CD14-positive monocyte (primary cell): ENCODE results near the gene ARL14EP. TPM values are rescaled to one million over a fixed set of nuclear protein-coding genes. Genes with fewer than 3 reads are reported as not detected.

ENCODE experiments used
- DNase-seq, 3 donors: peaks; one replicate each; pipeline ENCODE4 v3.0.0-alpha.2; 2011 to 2022
- H2AFZ ChIP-seq: 2 replicates; pipeline ENCODE4 v1.6.0; 2012; ENCODE audit warnings: mild to moderate bottlenecking, low read depth, low read length, inconsistent platforms; ENCODE audit not compliant: insufficient read depth, poor library complexity, severe bottlenecking
- H3K27ac ChIP-seq, 2 donors: 1 replicate in 1 of 2; 2 replicates in 1 of 2; pipeline ENCODE4 v1.5.1; 2012 to 2013; ENCODE audit warnings: low read length in 2 of 2, control low read depth in 1 of 2, inconsistent platforms in 1 of 2, low read depth in 1 of 2, mild to moderate bottlenecking in 1 of 2
- H3K27me3 ChIP-seq, 2 donors: one replicate each; pipeline versions ENCODE4 v1.6.0 to v1.6.1; 2011 to 2013; ENCODE audit warnings: low read length in 2 of 2; ENCODE audit not compliant: control insufficient read depth in 2 of 2, insufficient read depth in 2 of 2
- H3K36me3 ChIP-seq, 2 donors: replicated peaks in 1 of 2; 1 replicate in 1 of 2; 2 replicates in 1 of 2; pipeline versions ENCODE4 v1.5.1 to v1.6.1; 2012 to 2013; ENCODE audit warnings: low read length in 2 of 2, control low read depth in 1 of 2, inconsistent platforms in 1 of 2, mild to moderate bottlenecking in 1 of 2; ENCODE audit not compliant: insufficient read depth in 2 of 2, control insufficient read depth in 1 of 2
- H3K4me1 ChIP-seq, 2 donors: 1 replicate in 1 of 2; 2 replicates in 1 of 2; pipeline versions ENCODE4 v1.5.1 to v1.6.1; 2012 to 2013; ENCODE audit warnings: low read length in 2 of 2, control low read depth in 1 of 2, inconsistent platforms in 1 of 2, mild to moderate bottlenecking in 1 of 2, moderate library complexity in 1 of 2; ENCODE audit not compliant: insufficient read depth in 2 of 2, control insufficient read depth in 1 of 2
- H3K4me2 ChIP-seq: replicated peaks from 2 replicates; pipeline ENCODE3; 2012; ENCODE audit warnings: low read length, moderate library complexity, mild to moderate bottlenecking; ENCODE audit not compliant: poor library complexity, severe bottlenecking; ENCODE audit errors: extremely low read depth
- H3K4me3 ChIP-seq, 3 experiments: fragments of 200-600 bp in 1 of 3; sonication (generic) in 1 of 3; replicated peaks in 1 of 3; 1 replicate in 2 of 3; 2 replicates in 1 of 3; pipeline ENCODE4 v1.5.1; 2011 to 2013; ENCODE audit warnings: low read length in 3 of 3, mild to moderate bottlenecking in 3 of 3, control low read depth in 2 of 3, low read depth in 2 of 3, inconsistent platforms in 1 of 3, moderate library complexity in 1 of 3
- H3K79me2 ChIP-seq: 2 replicates; pipeline ENCODE4 v1.6.0; 2012; ENCODE audit warnings: mild to moderate bottlenecking, control low read depth, inconsistent platforms, low read length, moderate library complexity; ENCODE audit not compliant: insufficient read depth
- H3K9ac ChIP-seq: 2 replicates; pipeline ENCODE4 v1.6.0; 2017; ENCODE audit warnings: low read length, mild to moderate bottlenecking; ENCODE audit not compliant: insufficient read depth, poor library complexity, severe bottlenecking
- H3K9me3 ChIP-seq, 2 donors: replicated peaks in 1 of 2; 1 replicate in 1 of 2; 2 replicates in 1 of 2; pipeline versions ENCODE4 v1.5.1 to v1.6.1; 2012 to 2013; ENCODE audit warnings: low read length in 2 of 2, control low read depth in 1 of 2; ENCODE audit not compliant: control insufficient read depth in 1 of 2, insufficient read depth in 1 of 2
- H4K20me1 ChIP-seq: 2 replicates; pipeline ENCODE4 v1.6.0; 2012; ENCODE audit warnings: mild to moderate bottlenecking, low read length, control low read depth, moderate library complexity; ENCODE audit not compliant: insufficient read depth
- H3K27ac Mint-ChIP-seq, 7 donors: one replicate each; pipeline ENCODE4 v1.8.0; 2020; ENCODE audit warnings: mild to moderate bottlenecking in 7 of 7, mixed read lengths in 7 of 7, moderate library complexity in 6 of 7, inconsistent platforms in 2 of 7
- H3K27me3 Mint-ChIP-seq, 3 donors: one replicate each; pipeline ENCODE4 v1.8.0; 2021 to 2022; ENCODE audit warnings: low read depth in 3 of 3, mild to moderate bottlenecking in 3 of 3, mixed read lengths in 3 of 3, moderate library complexity in 3 of 3, inconsistent platforms in 1 of 3
- H3K36me3 Mint-ChIP-seq, 2 donors: one replicate each; pipeline ENCODE4 v1.8.0; 2020; ENCODE audit warnings: mixed read lengths in 2 of 2, inconsistent platforms in 1 of 2, mild to moderate bottlenecking in 1 of 2
- H3K4me1 Mint-ChIP-seq: one replicate; pipeline ENCODE4 v1.8.0; 2020; ENCODE audit warnings: mild to moderate bottlenecking, mixed read lengths
- H3K4me3 Mint-ChIP-seq, 2 donors: one replicate each; pipeline ENCODE4 v1.8.0; 2020; ENCODE audit warnings: mild to moderate bottlenecking in 2 of 2, mixed read lengths in 2 of 2, moderate library complexity in 1 of 2
- H3K9me3 Mint-ChIP-seq, 7 donors: one replicate each; pipeline ENCODE4 v1.8.0; 2020 to 2022; ENCODE audit warnings: mixed read lengths in 7 of 7, mild to moderate bottlenecking in 6 of 7, moderate library complexity in 6 of 7, inconsistent platforms in 2 of 7
- CTCF ChIP-seq: fragments of 200-600 bp; IDR thresholded peaks from one replicate; pipeline ENCODE4 v1.8.0; 2022; ENCODE audit warnings: antibody characterized with exemption, mild to moderate bottlenecking
- WGBS: methylation state at CpG from one replicate; pipeline ENCODE4 v1.1.5; 2013; ENCODE audit warnings: missing lambda C conversion rate; ENCODE audit not compliant: insufficient coverage; 5-methylcytosine and 5-hydroxymethylcytosine counted together
- intact Hi-C, 2 donors: fragments of 100-400 bp; cut with micrococcal nuclease; formaldehyde crosslinking; loops; one replicate each; pipeline versions ENCODE4 v1.15.0 to v1.15.1; 2023
- polyA plus RNA-seq, 3 donors: library from polyadenylated mRNA; depleted of rRNA in 1 of 3; unstranded in 2 of 3; stranded (reverse) in 1 of 3; fragments of 300-500 nt in 2 of 3; fragments of >200 nt in 1 of 3; fragmentation: Illumina TruSeq in 2 of 3; gene quantifications; 1 replicate in 2 of 3; 2 replicates in 1 of 3; pipeline ENCODE4 v1.2.3, GENCODE V29; 2012 to 2021

The ARL14EP gene
- polyA plus RNA-seq, 3 donors, result 9.9 to 32.2 (median 21.2) TPM

GRCh38 chr11:30326114-30326778, 3.3 kb downstream of the ARL14EP start:
- H3K4me2 ChIP-seq, result peak overlapping the region; percentile 50
- peak; percentile 43 to 61 (median 54) for DNase-seq
- Mint-ChIP-seq H3K27ac (peak overlapping the region; percentile 81 to 93 (median 90)), H3K36me3 (peaks cover 14 to 16% of the 10 kb centered on the region in 2 donors), H3K9me3 (peaks cover 0 to 3% (median 0%) of the 10 kb centered on the region in 7 donors), H3K4me3 (peak overlapping the region in 1 of 2 donors; percentile 66), H3K27me3 (no peaks in the 10 kb centered on the region), H3K4me1 (peaks cover 36% of the 10 kb centered on the region)
- no peak for TF ChIP-seq CTCF
- H3K36me3 ChIP-seq, result peaks cover 4 to 13% of the 10 kb centered on the region in 2 donors
- peaks cover 80% of the 10 kb centered on the region for H3K79me2 ChIP-seq
- peak overlapping the region; percentile 32 for H3K9ac ChIP-seq
- H3K4me3 ChIP-seq, result peak overlapping the region in 1 of 3 experiments; percentile 26
- H3K27me3 ChIP-seq, result no peaks in the 10 kb centered on the region
- intact Hi-C loops, result no loop called here
- no peak overlapping the region for H2AFZ ChIP-seq
- peak overlapping the region in 1 of 2 donors; percentile 91 for H3K27ac ChIP-seq
- no peaks in the 10 kb centered on the region for H3K9me3 ChIP-seq
- peaks cover 13% of the 10 kb centered on the region for H4K20me1 ChIP-seq
- H3K4me1 ChIP-seq, result peaks cover 33 to 52% of the 10 kb centered on the region in 2 donors
- no CpG with 5 or more reads among the region's 2 CpGs for WGBS

DNA sequence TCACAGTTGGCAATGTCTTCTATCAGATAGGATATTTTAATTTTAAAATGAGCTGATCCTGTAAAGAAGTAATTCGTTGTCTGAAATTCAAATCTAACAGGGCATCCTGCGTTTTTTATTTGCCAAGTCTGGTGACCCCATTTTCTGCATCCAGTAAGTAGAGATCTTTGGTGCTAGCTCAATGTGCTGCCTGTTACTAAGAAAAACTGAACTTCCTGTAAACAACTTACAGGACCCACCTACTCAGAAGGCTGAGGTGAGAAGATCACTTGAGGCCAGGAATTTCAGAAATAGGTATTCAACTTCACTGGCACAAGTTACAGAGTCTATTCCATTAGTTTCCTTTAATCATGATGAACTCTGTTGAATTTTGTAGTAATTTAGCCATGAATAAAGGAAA, 4.0 kb downstream of the ARL14EP start:
- Histone ChIP-seq H3K27ac (peak overlapping the region in 1 of 2 donors; percentile 91), H3K27me3 (no peaks in the 10 kb centered on the region), H4K20me1 (peaks cover 15% of the 10 kb centered on the region), H3K36me3 (peaks cover 10 to 19% of the 10 kb centered on the region in 2 donors), H3K4me1 (peaks cover 33 to 51% of the 10 kb centered on the region in 2 donors), H3K4me3 (peak overlapping the region in 1 of 3 experiments; percentile 26), H3K4me2 (peak overlapping the region; percentile 50), H3K79me2 (peaks cover 84% of the 10 kb centered on the region), H3K9me3 (no peaks in the 10 kb centered on the region), H3K9ac (no peak overlapping the region), H2AFZ (no peak overlapping the region)
- Mint-ChIP-seq H3K27ac (peak overlapping the region; percentile 63 to 93 (median 85)), H3K9me3 (peaks cover 0 to 3% (median 0%) of the 10 kb centered on the region in 7 donors), H3K4me3 (no peak overlapping the region), H3K4me1 (peaks cover 36% of the 10 kb centered on the region), H3K36me3 (peaks cover 17 to 23% of the 10 kb centered on the region in 2 donors), H3K27me3 (no peaks in the 10 kb centered on the region)
- WGBS, result no CpG with 5 or more reads among the region's 2 CpGs
- DNase-seq, result no peak
- no peak for TF ChIP-seq CTCF
- intact Hi-C loops, result no loop called here
